IMR-90 (cell line): Measurements from ENCODE around the gene SLC22A4. TPM values are rescaled to one million over a fixed set of nuclear protein-coding genes. Genes with fewer than 3 reads are reported as not detected.

Experiments
- ATAC-seq: fragments of 200-7000 bp; cut with Tn5 transposase; 2 replicates; pipeline ENCODE4 v1.9.1; 2020; ENCODE audit warnings: low read depth, mild to moderate bottlenecking, moderate library complexity
- BruUV-seq: library from RNA; stranded (reverse); fragments of 400-500 nt; replicated peaks from 2 replicates; lab custom pipeline; 2021; lab: Mats Ljungman, UMichigan
- CTCF ChIA-PET: fragments of 300-600 bp; formaldehyde crosslinking; extraction: SDS; loops from one replicate; lab custom pipeline; 2021; ENCODE audit warnings: antibody characterized with exemption; lab: Yijun Ruan, JAX
- POLR2A ChIA-PET: fragments of 300-600 bp; sonication (Branson Sonifier 250); formaldehyde crosslinking; loops from one replicate; lab custom pipeline; 2022; ENCODE audit warnings: antibody characterized with exemption; ENCODE audit not compliant: unreplicated experiment; lab: Charles Lee
- DNase-seq: peaks from one replicate; pipeline ENCODE4 v3.0.0; 2013
- H2AFZ ChIP-seq: replicated peaks from 2 replicates; pipeline ENCODE3; 2013; ENCODE audit warnings: low read length, mild to moderate bottlenecking; ENCODE audit not compliant: poor library complexity
- H2AK5ac ChIP-seq: 2 replicates; pipeline ENCODE4 v1.6.1; 2013; ENCODE audit warnings: low read depth, low read length, inconsistent platforms
- H2AK9ac ChIP-seq: replicated peaks from 2 replicates; pipeline ENCODE3; 2013; ENCODE audit warnings: mild to moderate bottlenecking, low read depth, low read length, moderate library complexity; ENCODE audit not compliant: poor library complexity
- H2BK120ac ChIP-seq: 2 replicates; pipeline ENCODE4 v1.6.1; 2013; ENCODE audit warnings: low read depth, low read length, inconsistent platforms
- H2BK15ac ChIP-seq: 3 replicates; pipeline ENCODE4 v1.6.1; 2013; ENCODE audit warnings: low read depth, low read length, inconsistent platforms
- H2BK20ac ChIP-seq: 2 replicates; pipeline ENCODE4 v1.6.1; 2013; ENCODE audit warnings: low read depth, mild to moderate bottlenecking, inconsistent platforms, low read length, moderate library complexity
- H2BK5ac ChIP-seq: 2 replicates; pipeline ENCODE4 v1.6.1; 2013; ENCODE audit warnings: mild to moderate bottlenecking, low read depth, low read length, inconsistent platforms; ENCODE audit not compliant: poor library complexity, severe bottlenecking
- H3K14ac ChIP-seq: replicated peaks from 2 replicates; pipeline ENCODE4 v1.6.1; 2013; ENCODE audit warnings: low read depth, low read length, inconsistent platforms
- H3K18ac ChIP-seq: 2 replicates; pipeline ENCODE4 v1.6.1; 2013; ENCODE audit warnings: low read depth, low read length, control low read depth
- H3K23ac ChIP-seq: 2 replicates; pipeline ENCODE4 v1.6.1; 2013; ENCODE audit warnings: low read depth, low read length, inconsistent platforms
- H3K27ac ChIP-seq: 2 replicates; pipeline ENCODE4 v1.5.1; 2013; ENCODE audit warnings: mild to moderate bottlenecking, control low read depth, low read length; ENCODE audit not compliant: insufficient read depth
- H3K27me3 ChIP-seq: 2 replicates; pipeline ENCODE4 v1.6.1; 2013; ENCODE audit warnings: low read length; ENCODE audit not compliant: control insufficient read depth, insufficient read depth
- H3K36me3 ChIP-seq: 2 replicates; pipeline ENCODE4 v1.6.1; 2013; ENCODE audit warnings: low read length, mixed read lengths; ENCODE audit not compliant: control insufficient read depth, insufficient read depth
- H3K4ac ChIP-seq: 2 replicates; pipeline ENCODE4 v1.6.1; 2013; ENCODE audit warnings: low read depth, low read length, inconsistent platforms
- H3K4me1 ChIP-seq: 2 replicates; pipeline ENCODE4 v1.6.1; 2013; ENCODE audit warnings: low read length, mixed read lengths; ENCODE audit not compliant: control insufficient read depth, insufficient read depth
- H3K4me2 ChIP-seq: 2 replicates; pipeline ENCODE4 v1.6.1; 2013; ENCODE audit warnings: low read depth, mild to moderate bottlenecking, control low read depth, low read length, moderate library complexity
- H3K4me3 ChIP-seq: 2 replicates; pipeline ENCODE4 v1.5.1; 2013; ENCODE audit warnings: low read depth, mild to moderate bottlenecking, control low read depth, low read length, moderate library complexity; ENCODE audit not compliant: insufficient read depth
- H3K56ac ChIP-seq: 2 replicates; pipeline ENCODE4 v1.6.1; 2013; ENCODE audit warnings: low read length, inconsistent platforms; ENCODE audit not compliant: insufficient read depth; ENCODE audit errors: extremely low read depth
- H3K79me1 ChIP-seq, 2 experiments: 2 replicates each; pipeline ENCODE4 v1.6.1; 2013; ENCODE audit warnings: low read length in 2 of 2, inconsistent platforms in 1 of 2, low read depth in 1 of 2
- H3K9ac ChIP-seq: 2 replicates; pipeline ENCODE4 v1.6.1; 2013; ENCODE audit warnings: low read depth, low read length, control low read depth
- H3K9me1 ChIP-seq: 2 replicates; pipeline ENCODE4 v1.6.1; 2013; ENCODE audit warnings: low read length, inconsistent platforms; ENCODE audit not compliant: insufficient read depth
- H3K9me3 ChIP-seq: 2 replicates; pipeline ENCODE4 v1.6.1; 2013; ENCODE audit warnings: low read length; ENCODE audit not compliant: control insufficient read depth, insufficient read depth
- H4K20me1 ChIP-seq: 2 replicates; pipeline ENCODE4 v1.6.1; 2013; ENCODE audit warnings: low read length, inconsistent platforms; ENCODE audit not compliant: insufficient read depth
- H4K5ac ChIP-seq: 2 replicates; pipeline ENCODE4 v1.6.1; 2013; ENCODE audit warnings: mild to moderate bottlenecking, low read depth, low read length, control low read depth
- H4K8ac ChIP-seq, 2 experiments: 2 replicates each; pipeline ENCODE4 v1.6.1; 2013; ENCODE audit warnings: low read depth in 2 of 2, low read length in 2 of 2, control low read depth in 1 of 2, inconsistent platforms in 1 of 2
- H4K91ac ChIP-seq: 2 replicates; pipeline ENCODE4 v1.6.1; 2013; ENCODE audit warnings: low read depth, low read length, inconsistent platforms; ENCODE audit not compliant: insufficient read depth
- BHLHE40 ChIP-seq: fragments of 150-350 bp; IDR thresholded peaks from 2 replicates; pipeline ENCODE4 v1.6.1; 2016; ENCODE audit warnings: mild to moderate bottlenecking, low read depth, low read length
- MAFK ChIP-seq: IDR thresholded peaks from 2 replicates; pipeline ENCODE4 v1.6.1; 2012; ENCODE audit warnings: low read depth, low read length, improper control_type of control experiment
- NFE2L2 ChIP-seq: fragments of 150-350 bp; IDR thresholded peaks from 2 replicates; pipeline ENCODE4 v1.6.1; 2016; ENCODE audit warnings: low read depth, mild to moderate bottlenecking, low read length
- RAD21 ChIP-seq: IDR thresholded peaks from 2 replicates; pipeline ENCODE4 v1.6.1; 2012; ENCODE audit warnings: low read length, improper control_type of control experiment
- RCOR1 ChIP-seq: IDR thresholded peaks from 2 replicates; pipeline ENCODE4 v1.6.1; 2012; ENCODE audit warnings: mild to moderate bottlenecking, low read length, improper control_type of control experiment; ENCODE audit not compliant: insufficient replicate concordance
- SMC3 ChIP-seq: fragments of 150-350 bp; IDR thresholded peaks from 2 replicates; pipeline ENCODE4 v1.6.1; 2016; ENCODE audit warnings: low read depth, mild to moderate bottlenecking, antibody characterized with exemption, low read length, moderate library complexity
- WGBS, 2 experiments: methylation state at CpG; one replicate each; pipeline versions ENCODE4 v1.1.5 to v1.1.7; 2013; ENCODE audit warnings: missing lambda C conversion rate in 2 of 2; ENCODE audit not compliant: insufficient read length in 1 of 2; ENCODE audit errors: extremely low coverage in 2 of 2; 5-methylcytosine and 5-hydroxymethylcytosine counted together
- dilution Hi-C: fragments of 300-500 bp; cut with HindIII; formaldehyde crosslinking; loops from one replicate; pipeline ENCODE4 v1.14.3; 2018; ENCODE audit warnings: low sequenced_read_pairs; ENCODE audit not compliant: unreplicated experiment
- in situ Hi-C: fragments of 300-500 bp; cut with MboI; formaldehyde crosslinking; loops from 3 replicates; pipeline ENCODE4 v1.14.3; 2019; ENCODE audit warnings: low sequenced_read_pairs, inconsistent platforms, mixed read lengths
- intact Hi-C: fragments of 100-400 bp; cut with micrococcal nuclease; formaldehyde crosslinking; loops from 2 replicates; pipeline ENCODE4 v1.10.0; 2022
- polyA plus RNA-seq, 3 experiments: library from polyadenylated mRNA; depleted of rRNA; stranded (reverse); fragments of >200 nt; gene quantifications; 2 replicates each; pipeline ENCODE4 v1.2.3, GENCODE V29; 2012; ENCODE audit warnings: low replicate concordance in 1 of 3
- total RNA-seq: library from RNA; depleted of rRNA; stranded (reverse); fragments of >200 nt; gene quantifications from 2 replicates; pipeline ENCODE4 v1.2.3, GENCODE V29; 2012
- TF ChIP-seq, protein P1 (sequence below): fragments of 150-350 bp; IDR thresholded peaks from 2 replicates; pipeline ENCODE4 v1.6.1; 2016; ENCODE audit warnings: low read depth, mild to moderate bottlenecking, low read length, moderate library complexity, borderline replicate concordance

The SLC22A4 gene
- total and polyA plus RNA-seq, 2 of the 4 experiments (the other 2 are of a cell fraction): 2.6 to 3.2 TPM

DNA sequence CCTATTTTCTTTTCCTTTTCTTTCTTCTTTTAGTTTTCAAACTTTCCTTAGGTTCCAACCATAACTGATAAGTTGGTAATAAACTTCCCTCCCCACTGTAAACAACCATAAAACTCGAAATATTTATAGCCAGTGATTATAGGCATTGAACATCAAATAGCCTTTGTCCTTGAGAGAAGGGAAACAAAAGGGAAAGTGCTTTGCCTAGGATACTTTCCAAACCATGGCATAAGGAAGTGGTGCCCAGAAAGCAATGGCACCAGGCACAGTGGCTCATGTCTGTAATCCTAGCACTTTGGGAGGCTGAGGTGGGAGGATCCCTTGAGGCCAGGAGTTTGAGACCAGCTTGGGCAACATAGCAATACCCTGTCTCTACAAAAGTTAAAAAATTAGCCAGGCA lies 48.6 kb upstream of the SLC22A4 start:
- H3K27ac ChIP-seq: no peak overlapping the region
- H3K4me1 ChIP-seq: no peaks in the 10 kb centered on the region
- H3K9me1 ChIP-seq: no peaks in the 10 kb centered on the region
- no peak overlapping the region for H3K4me2 ChIP-seq
- ChIA-PET CTCF (no interaction called here), POLR2A (interaction anchor here (1.2 kb wide), 1 partner anchor 20 kb away, joined by 3 read pairs; no protein-coding TSS in a partner anchor)
- ATAC-seq (no peak), DNase-seq (no peak)
- H3K4me3 ChIP-seq: no peak overlapping the region
- no peak overlapping the region for H2BK5ac ChIP-seq
- no CpG with 5 or more reads among the region's 1 CpG for WGBS, 2 experiments
- H3K4ac ChIP-seq: no peak overlapping the region
- no peaks in the 10 kb centered on the region; the same call in 1 of the 2 replicates for H3K27me3 ChIP-seq
- dilution Hi-C loops: no loop called here
- H3K36me3 ChIP-seq: no peaks in the 10 kb centered on the region
- in situ Hi-C loops: no loop called here
- H3K23ac ChIP-seq: no peak overlapping the region
- no peak overlapping the region for H4K91ac ChIP-seq
- H2AFZ ChIP-seq: no peak overlapping the region
- H4K8ac ChIP-seq: no peak overlapping the region
- H3K9ac ChIP-seq: no peak overlapping the region
- TF ChIP-seq NFE2L2: no peak
- TF ChIP-seq RCOR1: no peak
- no peak for TF ChIP-seq RAD21
- TF ChIP-seq BHLHE40: no peak
- TF ChIP-seq SMC3: no peak
- TF ChIP-seq MAFK: no peak
- TF ChIP-seq, protein P1, sequence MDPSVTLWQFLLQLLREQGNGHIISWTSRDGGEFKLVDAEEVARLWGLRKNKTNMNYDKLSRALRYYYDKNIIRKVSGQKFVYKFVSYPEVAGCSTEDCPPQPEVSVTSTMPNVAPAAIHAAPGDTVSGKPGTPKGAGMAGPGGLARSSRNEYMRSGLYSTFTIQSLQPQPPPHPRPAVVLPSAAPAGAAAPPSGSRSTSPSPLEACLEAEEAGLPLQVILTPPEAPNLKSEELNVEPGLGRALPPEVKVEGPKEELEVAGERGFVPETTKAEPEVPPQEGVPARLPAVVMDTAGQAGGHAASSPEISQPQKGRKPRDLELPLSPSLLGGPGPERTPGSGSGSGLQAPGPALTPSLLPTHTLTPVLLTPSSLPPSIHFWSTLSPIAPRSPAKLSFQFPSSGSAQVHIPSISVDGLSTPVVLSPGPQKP: no peak
- H3K79me1 ChIP-seq: no peaks in the 10 kb centered on the region
- no peak overlapping the region for H4K5ac ChIP-seq
- H4K20me1 ChIP-seq: no peaks in the 10 kb centered on the region
- no TSS peak for BruUV-seq
- no peak overlapping the region for H3K56ac ChIP-seq
- no peak overlapping the region for H2AK9ac ChIP-seq
- no peak overlapping the region for H3K14ac ChIP-seq
- no peak overlapping the region for H3K18ac ChIP-seq
- no peak overlapping the region for H2AK5ac ChIP-seq
- peaks cover 14% of the 10 kb centered on the region for H3K9me3 ChIP-seq
- H2BK15ac ChIP-seq: no peak overlapping the region
- no peak overlapping the region for H2BK20ac ChIP-seq
- H2BK120ac ChIP-seq: no peak overlapping the region
- intact Hi-C loops: no loop called here
